Uterus (tissue), 4 donors: ENCODE data around the gene SLC49A3. TPM values are rescaled to one million over a fixed set of nuclear protein-coding genes. Genes with fewer than 3 reads are reported as not detected.

ENCODE experiments used
- DNase-seq, 2 donors: peaks; one replicate each; pipeline ENCODE4 v3.0.0-alpha.2; 2019 to 2020
- H3K27ac ChIP-seq, 2 donors: fragments of 200-600 bp; sonication (generic); 1 replicate in 1 of 2; 2 replicates in 1 of 2; pipeline ENCODE4 v1.5.1; 2016 to 2018
- H3K27me3 ChIP-seq, 2 donors: fragments of 200-600 bp; sonication (generic); one replicate each; pipeline ENCODE4 v1.5.1; 2018 to 2019; ENCODE audit warnings: control low read depth in 1 of 2
- H3K36me3 ChIP-seq, 2 donors: fragments of 200-600 bp; sonication (generic); one replicate each; pipeline ENCODE4 v1.5.1; 2019; ENCODE audit warnings: control low read depth in 1 of 2
- H3K4me1 ChIP-seq, 2 donors: fragments of 200-600 bp; sonication (generic); one replicate each; pipeline ENCODE4 v1.5.1; 2018 to 2019; ENCODE audit warnings: control low read depth in 1 of 2
- H3K4me3 ChIP-seq, 2 donors: fragments of 200-600 bp; sonication (generic); 1 replicate in 1 of 2; 2 replicates in 1 of 2; pipeline ENCODE4 v1.5.1; 2018 to 2019; ENCODE audit warnings: mild to moderate bottlenecking in 1 of 2
- H3K9me3 ChIP-seq, 2 donors: fragments of 200-600 bp; sonication (generic); one replicate each; pipeline ENCODE4 v1.5.1; 2019; ENCODE audit warnings: control low read depth in 1 of 2
- CTCF ChIP-seq, 4 experiments: fragments of 200-600 bp in 2 of 4; fragments of 450-650 bp in 2 of 4; sonication (generic) in 2 of 4; IDR thresholded peaks; one replicate each; pipeline ENCODE4 v1.5.1; 2016 to 2019; ENCODE audit warnings: antibody characterized with exemption in 4 of 4, mild to moderate bottlenecking in 2 of 4, moderate library complexity in 1 of 4
- POLR2A ChIP-seq, 2 donors: fragments of 450-650 bp; IDR thresholded peaks; one replicate each; pipeline ENCODE4 v1.6.1; 2016; ENCODE audit warnings: antibody characterized with exemption in 2 of 2, mild to moderate bottlenecking in 1 of 2, moderate library complexity in 1 of 2
- intact Hi-C: fragments of 100-400 bp; cut with DNase I; formaldehyde crosslinking; loops from one replicate; pipeline ENCODE4 v1.15.1; 2023; ENCODE audit warnings: low total_unique reads
- total RNA-seq, 4 donors: library from RNA; depleted of rRNA in 3 of 4; stranded (reverse); fragments of >200 nt in 3 of 4; gene quantifications; one replicate each; pipeline versions ENCODE4 v1.1.0 to v1.2.4, GENCODE V29; 2014 to 2023
- donor health status: DM: yes; HTN: yes; CAD: no.

The SLC49A3 gene
- total RNA-seq, 4 donors from 2014 or later = 1.2 to 12.6 (median 2.8) TPM

- no peaks in the 10 kb centered on the region for H3K36me3 ChIP-seq
- no peak overlapping the region for H3K4me3 ChIP-seq
- no peak for TF ChIP-seq CTCF (IDR thresholded peaks at IDR 0.05)
- no peak for TF ChIP-seq POLR2A (IDR thresholded peaks at IDR 0.05)
- no peaks in the 10 kb centered on the region for H3K9me3 ChIP-seq
- H3K27ac ChIP-seq = no peak overlapping the region
- intact Hi-C loops = no loop called here
- no peaks in the 10 kb centered on the region for H3K4me1 ChIP-seq
- no peak for DNase-seq
- no peaks in the 10 kb centered on the region for H3K27me3 ChIP-seq
Observed at GRCh38 chr4:658681-659667, 30.0 kb downstream of the SLC49A3 start.

- Histone ChIP-seq H3K27me3 (no peaks in the 10 kb centered on the region), H3K4me1 (no peaks in the 10 kb centered on the region), H3K4me3 (no peak overlapping the region), H3K9me3 (no peaks in the 10 kb centered on the region), H3K27ac (no peak overlapping the region), H3K36me3 (no peaks in the 10 kb centered on the region)
- TF ChIP-seq CTCF (IDR thresholded peaks at IDR 0.05) (no peak), POLR2A (IDR thresholded peaks at IDR 0.05) (no peak)
- intact Hi-C loops = no loop called here
- no peak for DNase-seq
Observed at GRCh38 chr4:657834-658667, 30.9 kb downstream of the SLC49A3 start.

- TF ChIP-seq CTCF (IDR thresholded peaks at IDR 0.05) (no peak), POLR2A (IDR thresholded peaks at IDR 0.05) (no peak)
- Histone ChIP-seq H3K36me3 (no peaks in the 10 kb centered on the region), H3K27me3 (no peaks in the 10 kb centered on the region), H3K9me3 (no peaks in the 10 kb centered on the region), H3K27ac (no peak overlapping the region), H3K4me1 (no peaks in the 10 kb centered on the region), H3K4me3 (no peak overlapping the region)
- DNase-seq = no peak
- intact Hi-C loops = no loop called here
Observed at GRCh38 chr4:657338-657833, 31.6 kb downstream of the SLC49A3 start.

- Histone ChIP-seq H3K9me3 (no peaks in the 10 kb centered on the region), H3K4me3 (no peak overlapping the region), H3K4me1 (no peaks in the 10 kb centered on the region), H3K36me3 (no peaks in the 10 kb centered on the region), H3K27ac (no peak overlapping the region), H3K27me3 (no peaks in the 10 kb centered on the region)
- intact Hi-C loops = no loop called here
- TF ChIP-seq POLR2A (IDR thresholded peaks at IDR 0.05) (no peak), CTCF (IDR thresholded peaks at IDR 0.05) (no peak)
- DNase-seq = no peak
Observed at GRCh38 chr4:656436-657337, 32.3 kb downstream of the SLC49A3 start.
